Karpas-422 (cell line): ENCODE data around the gene ZNF426. TPM values are rescaled to one million over a fixed set of nuclear protein-coding genes. Genes with fewer than 3 reads are reported as not detected.

Source experiments
- DNase-seq: peaks from one replicate; pipeline ENCODE4 v3.0.0-alpha.2; 2015
- H2AFZ ChIP-seq: fragments of 200-600 bp; sonication (generic); 2 replicates; pipeline ENCODE4 v1.6.1; 2014; ENCODE audit warnings: antibody characterized with exemption, low read length, mixed read lengths
- H3K27ac ChIP-seq: fragments of 200-600 bp; sonication (generic); 2 replicates; pipeline ENCODE4 v1.5.1; 2014; ENCODE audit warnings: mild to moderate bottlenecking, low read length, moderate library complexity
- H3K27me3 ChIP-seq: fragments of 200-600 bp; sonication (generic); 2 replicates; pipeline ENCODE4 v1.6.1; 2014; ENCODE audit warnings: low read length, mixed read lengths
- H3K36me3 ChIP-seq: fragments of 200-600 bp; sonication (generic); 2 replicates; pipeline ENCODE4 v1.6.1; 2014; ENCODE audit warnings: low read length, mixed read lengths; ENCODE audit not compliant: insufficient read depth
- H3K4me1 ChIP-seq: fragments of 200-600 bp; sonication (generic); 2 replicates; pipeline ENCODE4 v1.6.1; 2014; ENCODE audit warnings: mild to moderate bottlenecking, low read length, mixed read lengths
- H3K4me2 ChIP-seq: fragments of 200-600 bp; sonication (generic); 2 replicates; pipeline ENCODE4 v1.6.1; 2014; ENCODE audit warnings: low read length, low read depth, mild to moderate bottlenecking; ENCODE audit not compliant: poor library complexity, severe bottlenecking
- H3K4me3 ChIP-seq: fragments of 200-600 bp; sonication (generic); 2 replicates; pipeline ENCODE4 v1.5.1; 2014; ENCODE audit warnings: mild to moderate bottlenecking, antibody characterized with exemption, low read length, mixed read lengths
- H3K79me2 ChIP-seq: fragments of 200-600 bp; sonication (generic); 2 replicates; pipeline ENCODE4 v1.6.1; 2014; ENCODE audit warnings: mild to moderate bottlenecking, low read length, mixed read lengths
- H3K9ac ChIP-seq: fragments of 200-600 bp; sonication (generic); 2 replicates; pipeline ENCODE4 v1.6.0; 2014; ENCODE audit warnings: low read length
- H3K9me2 ChIP-seq: fragments of 200-600 bp; sonication (generic), shearing (Covaris generic); replicated peaks from 2 replicates; pipeline ENCODE4 v1.6.0; 2014; ENCODE audit warnings: mild to moderate bottlenecking, low read length, moderate library complexity; ENCODE audit not compliant: insufficient read depth
- H3K9me3 ChIP-seq: fragments of 300-700, 200-600 bp; sonication (generic); 2 replicates; pipeline ENCODE4 v1.6.1; 2014; ENCODE audit warnings: low read length, mixed read lengths
- H4K20me1 ChIP-seq: fragments of 200-600 bp; sonication (generic); 2 replicates; pipeline ENCODE4 v1.6.1; 2014; ENCODE audit warnings: mild to moderate bottlenecking, antibody characterized with exemption, low read length, low read depth; ENCODE audit not compliant: insufficient read depth
- total RNA-seq: library from RNA; depleted of rRNA; stranded (reverse); fragments of >200 nt; shearing (Covaris generic); gene quantifications from 2 replicates; pipeline ENCODE4 v1.2.3, GENCODE V29; 2014; ENCODE audit warnings: low replicate concordance; rRNA removed

The ZNF426 gene
- total RNA-seq, 1 experiment from 2014 or later, result 5.7 TPM

- no peaks in the 10 kb centered on the region for H3K9me2 ChIP-seq
- H3K4me3 ChIP-seq, result no peak overlapping the region
- H3K9ac ChIP-seq, result no peak overlapping the region
- H2AFZ ChIP-seq, result no peak overlapping the region
- H3K36me3 ChIP-seq, result no peaks in the 10 kb centered on the region
- no peak overlapping the region for H3K27ac ChIP-seq
- no peaks in the 10 kb centered on the region for H3K4me1 ChIP-seq
- DNase-seq, result no peak
- no peak overlapping the region for H3K4me2 ChIP-seq
- H4K20me1 ChIP-seq, result no peaks in the 10 kb centered on the region
- H3K9me3 ChIP-seq, result peaks cover 22% of the 10 kb centered on the region
- no peaks in the 10 kb centered on the region for H3K27me3 ChIP-seq
- no peaks in the 10 kb centered on the region for H3K79me2 ChIP-seq
Observed at GRCh38 chr19:9474975-9475374, 63.5 kb downstream of the ZNF426 start.

Other genes starting within 250 kb of the ZNF426 start
- gene ZNF699, start 228.8 kb downstream of the ZNF426 start, total RNA-seq, result 6.9 and 14.4 TPM in 2 replicates
- gene ZNF559, start 214.5 kb downstream of the ZNF426 start, total RNA-seq, result 8.4 and 42.2 TPM in 2 replicates
- gene ZNF177, start 175.6 kb downstream of the ZNF426 start, total RNA-seq, result 2.5 and 5.0 TPM in 2 replicates
- 21.4 and 54.3 TPM in 2 replicates for gene ZNF266, start 103.1 kb downstream of the ZNF426 start, total RNA-seq
- 0.14 TPM in 1 of 2 replicates, not detected in the other for gene ZNF560, start 40.0 kb downstream of the ZNF426 start, total RNA-seq
- 43.0 and 77.6 TPM in 2 replicates for gene ZNF121, start 45.9 kb upstream of the ZNF426 start, total RNA-seq
- 16.1 and 35.2 TPM in 2 replicates for gene ZNF561, start 82.6 kb upstream of the ZNF426 start, total RNA-seq
- gene ZNF562, start 136.5 kb upstream of the ZNF426 start, total RNA-seq, result 26.7 and 35.5 TPM in 2 replicates
- 7.3 and 10.4 TPM in 2 replicates for gene ZNF846, start 230.1 kb upstream of the ZNF426 start, total RNA-seq